SKM-1 treated with dmso at 0.1 percent for 144 hours (cell line): ENCODE measurements around the gene PHRF1.
"Not testable (repeated sequence)": the region's sequence is repeated elsewhere in the genome, so short reads cannot be mapped to it uniquely, and the experiment has no call there.

Experiments
- DNase-seq: peaks from one replicate; lab custom pipeline; 2025; ENCODE audit not compliant: unreplicated experiment; lab: John Stamatoyannopoulos, UW

The PHRF1 gene

GRCh38 chr11:573146-573759, 3.0 kb upstream of the PHRF1 start:
- DNase-seq, result no peak

- DNase-seq, result not testable (repeated sequence)
Measured at GRCh38 chr11:574031-574570, 2.2 kb upstream of the PHRF1 start.

DNA sequence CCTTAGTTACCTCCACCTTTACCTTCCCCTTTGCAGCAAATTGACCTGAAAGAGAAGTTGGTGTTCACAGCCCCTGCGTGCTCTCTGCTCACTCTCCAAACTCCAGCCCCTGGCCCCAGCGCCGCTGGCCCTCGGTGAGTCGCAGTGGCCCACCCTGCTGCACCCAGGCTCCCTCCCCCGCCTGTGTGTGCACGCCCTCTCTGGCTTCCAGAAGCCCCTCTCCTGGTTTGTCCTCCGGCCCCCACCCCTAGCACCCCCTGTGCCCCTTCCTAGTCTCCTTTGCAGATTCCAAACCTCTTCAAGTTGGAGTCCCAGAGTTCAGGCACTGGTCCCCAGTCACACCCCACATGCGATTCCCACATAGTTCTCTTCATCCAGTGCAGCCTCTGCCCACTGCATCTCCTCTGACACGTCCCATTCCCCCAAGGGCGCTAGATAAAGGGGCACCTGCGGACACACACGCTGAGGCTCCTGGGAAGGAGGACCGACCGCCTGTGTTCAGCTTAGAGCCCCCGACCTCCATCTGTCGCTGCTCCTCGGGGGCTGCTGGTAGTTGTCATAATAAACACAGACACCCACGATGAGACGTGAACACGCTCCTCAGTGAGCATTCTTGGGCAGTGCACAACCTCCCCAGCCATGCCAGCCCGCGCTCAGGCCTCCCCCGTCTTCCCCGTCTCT, 1.5 kb upstream of the PHRF1 start:
- DNase-seq, result no peak

DNA sequence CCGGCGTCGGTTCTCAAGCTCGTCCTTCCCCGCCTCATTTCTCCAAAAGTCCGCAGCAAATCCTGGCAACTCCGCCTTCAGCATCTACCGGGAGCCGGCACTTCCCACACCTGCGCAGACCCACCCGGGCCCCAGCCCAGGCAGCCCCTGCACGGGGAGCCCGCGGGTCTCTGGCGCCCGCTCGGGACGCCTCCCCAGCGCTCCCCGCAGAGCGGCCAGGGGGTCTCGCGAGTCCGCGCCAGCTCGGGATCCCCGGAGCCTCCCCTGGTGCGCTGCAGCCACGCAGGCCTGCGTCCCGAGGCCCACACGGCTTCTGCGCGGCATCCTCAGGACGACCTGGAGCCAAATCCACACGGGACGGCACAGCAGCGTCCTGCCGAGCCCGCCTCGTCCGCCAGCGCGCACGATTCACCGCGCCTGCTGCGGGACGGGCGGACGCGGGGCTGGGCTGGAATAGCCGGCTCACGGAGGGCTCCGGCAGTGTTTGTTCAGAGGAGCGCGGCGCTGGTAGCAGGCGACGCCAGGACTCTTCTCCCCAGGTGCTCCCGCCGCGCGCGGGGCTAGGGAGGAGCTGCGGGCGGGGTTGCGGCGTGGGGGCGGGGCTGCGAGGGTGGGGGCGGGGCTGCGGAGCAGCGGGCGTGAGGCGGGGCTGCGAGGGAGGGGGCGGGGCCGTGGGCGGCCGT, 816 bp upstream of the PHRF1 start:
- DNase-seq, result peak; percentile 73

GRCh38 chr11:576811-577610, 741 bp downstream of the PHRF1 start:
- DNase-seq, result no peak

DNA sequence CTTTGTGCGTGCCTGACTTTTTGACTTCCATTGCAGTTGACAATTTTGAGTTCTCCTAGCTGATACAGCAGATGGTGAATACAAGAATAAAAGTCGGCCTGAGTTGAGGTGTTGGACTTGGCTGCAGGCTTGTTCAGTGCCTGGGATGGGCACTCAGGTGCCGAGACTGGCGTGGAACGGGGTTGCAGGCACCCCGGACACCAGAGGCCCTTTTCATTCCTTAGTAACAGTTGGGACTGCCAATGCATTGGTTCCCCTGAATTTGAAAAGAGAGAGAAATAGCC, 1.3 kb downstream of the PHRF1 start:
- DNase-seq, result no peak

- DNase-seq, result no peak
Measured at GRCh38 chr11:578276-579035, 2.2 kb downstream of the PHRF1 start.

DNA sequence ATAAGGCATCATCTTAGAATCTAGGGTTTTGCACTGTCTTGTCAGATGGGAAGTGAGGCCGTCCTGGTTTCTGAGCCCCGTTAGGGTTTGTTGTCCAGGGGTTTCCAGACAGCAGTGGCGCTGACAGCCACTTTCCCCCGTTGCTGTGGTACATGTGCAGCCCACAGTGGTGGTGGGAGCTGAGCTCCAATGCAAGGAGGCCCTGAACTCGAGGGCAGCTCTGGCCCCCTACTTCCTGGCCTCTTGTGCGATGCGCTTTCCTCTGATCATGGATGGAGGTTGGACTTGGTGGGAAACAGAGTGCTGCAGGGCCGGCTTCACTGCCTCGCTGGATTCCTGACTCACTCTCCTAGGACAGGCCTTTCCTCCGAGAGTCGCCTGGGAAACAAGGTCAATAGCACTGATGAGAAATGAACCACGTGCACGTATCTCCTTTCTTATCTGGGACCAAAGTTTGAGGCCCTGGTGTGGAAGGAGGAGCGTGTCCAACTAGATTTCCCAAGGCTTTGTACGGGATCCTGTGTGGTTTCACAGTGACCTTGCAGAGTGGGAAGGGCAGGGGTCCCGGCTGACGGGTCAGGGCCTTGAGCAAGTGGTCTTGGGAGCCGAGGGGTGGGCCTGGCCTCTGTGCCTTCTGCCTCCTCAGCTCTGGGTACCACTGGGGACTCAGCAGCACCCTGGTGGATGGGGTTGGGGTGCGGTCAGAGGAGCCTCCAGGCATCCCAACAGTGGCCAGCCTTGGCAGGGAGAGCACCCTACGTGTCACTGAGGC, 3.7 kb downstream of the PHRF1 start:
- no peak for DNase-seq

- no peak for DNase-seq
Measured at GRCh38 chr11:581342-581741, 5.1 kb downstream of the PHRF1 start.

GRCh38 chr11:581752-582151, 5.5 kb downstream of the PHRF1 start:
- DNase-seq, result no peak

DNA sequence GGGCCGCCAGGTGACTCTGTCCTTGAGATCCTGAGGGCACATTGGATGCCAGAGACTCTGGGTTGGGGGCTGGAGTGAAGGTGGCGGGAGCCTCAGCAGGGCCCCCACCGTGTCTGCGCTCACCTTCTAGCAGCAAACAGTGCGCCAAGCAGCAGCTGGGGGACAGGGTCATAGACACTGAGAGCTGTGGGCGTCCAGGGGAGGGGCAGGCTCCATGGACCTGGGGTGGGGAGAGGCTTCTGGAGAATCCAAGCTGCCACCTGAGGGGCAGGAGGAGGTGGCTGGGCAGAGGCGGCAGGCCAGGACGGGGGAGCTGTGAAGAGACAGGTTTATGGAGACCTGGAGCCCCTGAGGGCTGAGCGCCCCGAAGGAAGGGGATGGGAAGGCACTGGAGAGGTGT, 8.0 kb downstream of the PHRF1 start:
- DNase-seq, result no peak

DNA sequence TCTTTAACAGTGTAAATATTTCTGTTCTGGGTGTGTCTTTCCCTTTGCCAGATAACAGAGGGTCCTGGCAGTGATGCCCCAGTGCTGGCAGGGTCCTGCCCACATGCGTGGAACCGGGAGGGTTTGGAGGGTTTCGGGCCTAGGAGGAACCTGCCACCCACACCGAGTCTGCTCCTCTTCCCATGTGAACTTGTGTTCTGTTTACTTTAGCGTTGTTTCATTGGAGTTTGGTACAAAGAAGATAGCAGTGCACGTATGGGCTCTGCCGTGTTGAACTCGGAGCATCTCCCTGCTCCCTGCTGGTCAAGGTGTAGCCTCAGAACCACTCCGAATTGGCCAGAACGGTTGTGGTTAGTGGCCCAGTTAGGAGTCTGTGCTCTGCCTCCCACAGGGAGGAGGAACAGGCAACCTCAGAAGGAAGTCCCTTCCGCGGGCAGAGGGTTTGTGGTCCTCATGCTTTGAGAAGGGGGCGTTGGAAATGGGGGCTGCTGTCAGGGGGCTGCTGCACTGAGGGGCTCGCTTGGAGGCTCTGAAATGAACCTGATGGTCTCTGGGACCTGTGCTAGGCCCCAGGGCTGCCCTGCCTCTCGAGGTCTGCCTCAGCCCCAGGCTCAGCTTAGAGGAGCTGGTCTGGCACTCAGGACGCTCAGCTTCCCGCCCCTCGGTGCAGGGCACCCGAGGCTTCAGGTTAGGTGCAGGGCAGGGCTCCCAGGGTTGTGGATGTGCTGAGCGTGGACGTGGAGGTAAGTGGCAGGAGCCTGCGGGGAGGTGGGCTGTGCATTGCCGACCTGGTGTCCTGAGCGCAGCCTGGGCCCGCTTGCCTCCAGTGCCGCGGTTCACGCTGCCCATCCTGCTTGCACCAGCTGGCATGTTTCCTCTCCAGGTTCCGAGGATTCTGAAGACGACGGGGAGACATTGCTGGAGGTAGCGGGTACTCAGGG, 10.4 kb downstream of the PHRF1 start:
- DNase-seq, result no peak

DNA sequence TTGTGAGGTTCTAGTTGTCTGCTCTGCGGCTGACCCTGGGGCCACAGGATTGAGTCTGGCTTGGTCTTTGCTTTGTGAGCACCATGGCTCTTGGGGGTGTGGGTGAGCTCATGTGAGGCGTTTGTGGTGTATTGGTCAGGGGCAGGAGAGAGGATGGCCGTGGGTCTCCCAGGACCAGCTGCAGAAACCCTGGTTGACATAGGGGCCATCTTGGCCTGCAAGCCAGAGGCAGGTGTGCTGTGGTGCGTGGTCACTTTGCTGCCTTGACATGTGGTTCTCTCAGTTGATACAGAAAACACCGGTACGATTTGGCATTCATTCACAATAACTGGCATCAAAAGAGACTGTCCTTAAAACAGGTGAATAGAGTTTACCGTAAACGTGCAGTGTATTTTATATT, 11.3 kb downstream of the PHRF1 start:
- DNase-seq, result no peak

- DNase-seq, result peak; percentile 68
Measured at GRCh38 chr11:587978-588380, 11.7 kb downstream of the PHRF1 start.

DNA sequence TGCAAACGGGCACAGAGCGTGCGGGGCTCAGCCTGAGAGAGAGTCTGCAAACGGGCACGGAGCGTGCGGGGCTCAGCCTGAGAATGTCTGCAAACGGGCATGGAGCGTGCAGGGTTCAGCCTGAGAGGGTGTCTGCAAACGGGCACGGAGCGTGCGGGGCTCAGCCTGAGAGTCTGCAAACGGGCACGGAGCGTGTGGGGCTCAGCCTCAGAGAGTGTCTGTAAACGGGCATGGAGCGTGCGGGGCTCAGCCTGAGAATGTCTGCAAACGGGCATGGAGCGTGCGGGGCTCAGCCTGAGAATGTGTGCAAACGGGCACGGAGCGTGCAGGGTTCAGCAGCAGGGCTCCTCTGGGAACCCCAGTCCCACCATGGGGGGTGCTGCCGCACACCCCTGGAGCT, 13.5 kb downstream of the PHRF1 start:
- no peak for DNase-seq

GRCh38 chr11:590997-591396, 14.7 kb downstream of the PHRF1 start:
- DNase-seq, result no peak

GRCh38 chr11:592501-592900, 16.2 kb downstream of the PHRF1 start:
- DNase-seq, result no peak

DNA sequence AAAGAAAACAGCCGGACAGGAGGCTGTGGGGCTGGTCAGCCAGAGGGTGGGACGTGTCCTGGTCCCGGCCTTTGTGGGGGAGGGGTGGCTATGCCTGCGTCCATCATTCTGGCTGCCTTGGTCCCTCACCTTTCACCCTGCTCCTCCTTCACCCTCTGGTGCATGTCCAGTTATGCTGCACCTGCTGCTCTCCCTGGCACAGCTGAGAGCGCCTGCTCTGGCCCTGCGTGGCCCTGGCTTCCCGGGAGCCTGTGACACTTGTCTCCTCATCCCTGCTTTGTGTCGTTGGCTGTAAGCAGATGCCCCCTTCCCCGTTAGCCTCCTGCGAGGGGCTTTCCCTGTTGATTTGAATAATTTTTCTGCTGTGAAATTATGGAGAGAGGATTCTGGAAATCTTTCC, 16.6 kb downstream of the PHRF1 start:
- no peak for DNase-seq

GRCh38 chr11:593347-593746, 17.1 kb downstream of the PHRF1 start:
- DNase-seq, result no peak
